Astrocyte of the cerebellum (primary cell): ENCODE data around the gene KREMEN1.

ENCODE experiments used
- DNase-seq: peaks from one replicate; pipeline ENCODE4 v3.0.0-alpha.2; 2011; ENCODE audit warnings: low read depth
- H3K4me3 ChIP-seq: 2 replicates; pipeline ENCODE4 v1.5.1; 2011; ENCODE audit warnings: mild to moderate bottlenecking, low read depth, low read length, moderate library complexity
- in situ Hi-C: cut with HindIII; loops from 2 replicates; pipeline ENCODE4 v1.10.0; 2017; ENCODE audit warnings: low sequenced_read_pairs
- TF ChIP-seq, protein P1 (sequence below): IDR thresholded peaks from 2 replicates; pipeline ENCODE4 v1.5.1; 2012; ENCODE audit warnings: low read length, low read depth, moderate library complexity, mild to moderate bottlenecking; ENCODE audit errors: missing control alignments

Gene KREMEN1

DNA sequence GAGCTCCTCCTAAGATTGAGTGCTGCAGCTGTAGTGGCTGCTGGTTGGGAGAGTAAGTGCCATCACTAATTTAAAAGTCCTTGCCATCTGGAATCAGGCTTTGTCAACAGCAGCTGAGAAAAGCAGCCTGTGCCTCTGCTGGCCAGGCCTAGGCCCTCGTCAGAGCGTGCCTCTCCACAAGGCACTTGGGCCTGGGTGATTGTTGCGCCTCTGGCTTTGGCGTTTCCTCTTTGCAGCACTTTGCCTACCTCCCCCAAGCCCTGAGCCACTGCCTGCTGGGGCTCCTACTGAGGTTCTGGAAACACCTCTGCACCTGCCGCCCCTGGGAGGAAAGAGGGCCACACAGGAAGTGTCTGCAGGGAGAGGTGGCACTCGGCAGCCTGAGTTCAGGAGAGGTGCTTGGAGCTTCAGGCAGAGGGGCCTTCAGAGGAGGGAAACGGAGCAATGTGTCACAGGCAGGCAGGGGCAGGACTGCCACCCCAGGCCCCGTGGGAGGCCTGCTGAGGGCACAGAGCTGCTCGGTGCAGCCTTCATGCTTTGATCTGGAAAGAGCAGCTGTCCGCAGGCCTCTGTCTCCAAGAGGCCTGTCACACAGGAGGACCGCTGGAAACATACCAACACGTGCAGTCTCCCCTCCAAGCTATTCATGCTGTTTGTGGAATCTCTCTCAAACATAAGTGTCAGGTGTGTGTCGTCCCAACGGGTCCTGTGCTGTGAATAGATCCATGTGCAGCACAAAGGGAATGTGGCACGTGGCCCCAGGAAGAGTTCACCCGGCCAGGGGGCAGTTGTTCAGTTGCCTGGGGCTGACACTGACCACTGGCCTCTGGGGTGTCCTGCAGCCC is 71.3 kb downstream of the KREMEN1 start:
- TF ChIP-seq, protein P1, sequence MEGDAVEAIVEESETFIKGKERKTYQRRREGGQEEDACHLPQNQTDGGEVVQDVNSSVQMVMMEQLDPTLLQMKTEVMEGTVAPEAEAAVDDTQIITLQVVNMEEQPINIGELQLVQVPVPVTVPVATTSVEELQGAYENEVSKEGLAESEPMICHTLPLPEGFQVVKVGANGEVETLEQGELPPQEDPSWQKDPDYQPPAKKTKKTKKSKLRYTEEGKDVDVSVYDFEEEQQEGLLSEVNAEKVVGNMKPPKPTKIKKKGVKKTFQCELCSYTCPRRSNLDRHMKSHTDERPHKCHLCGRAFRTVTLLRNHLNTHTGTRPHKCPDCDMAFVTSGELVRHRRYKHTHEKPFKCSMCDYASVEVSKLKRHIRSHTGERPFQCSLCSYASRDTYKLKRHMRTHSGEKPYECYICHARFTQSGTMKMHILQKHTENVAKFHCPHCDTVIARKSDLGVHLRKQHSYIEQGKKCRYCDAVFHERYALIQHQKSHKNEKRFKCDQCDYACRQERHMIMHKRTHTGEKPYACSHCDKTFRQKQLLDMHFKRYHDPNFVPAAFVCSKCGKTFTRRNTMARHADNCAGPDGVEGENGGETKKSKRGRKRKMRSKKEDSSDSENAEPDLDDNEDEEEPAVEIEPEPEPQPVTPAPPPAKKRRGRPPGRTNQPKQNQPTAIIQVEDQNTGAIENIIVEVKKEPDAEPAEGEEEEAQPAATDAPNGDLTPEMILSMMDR, result no peak
- in situ Hi-C loops, result loop anchor here (5.0 kb wide), 1 partner anchor 88 kb away; no protein-coding TSS in a partner anchor
- DNase-seq, result no peak
- no peak overlapping the region for H3K4me3 ChIP-seq

GRCh38 chr22:29144786-29145160 is 71.9 kb downstream of the KREMEN1 start:
- TF ChIP-seq, protein P1, result no peak

DNA sequence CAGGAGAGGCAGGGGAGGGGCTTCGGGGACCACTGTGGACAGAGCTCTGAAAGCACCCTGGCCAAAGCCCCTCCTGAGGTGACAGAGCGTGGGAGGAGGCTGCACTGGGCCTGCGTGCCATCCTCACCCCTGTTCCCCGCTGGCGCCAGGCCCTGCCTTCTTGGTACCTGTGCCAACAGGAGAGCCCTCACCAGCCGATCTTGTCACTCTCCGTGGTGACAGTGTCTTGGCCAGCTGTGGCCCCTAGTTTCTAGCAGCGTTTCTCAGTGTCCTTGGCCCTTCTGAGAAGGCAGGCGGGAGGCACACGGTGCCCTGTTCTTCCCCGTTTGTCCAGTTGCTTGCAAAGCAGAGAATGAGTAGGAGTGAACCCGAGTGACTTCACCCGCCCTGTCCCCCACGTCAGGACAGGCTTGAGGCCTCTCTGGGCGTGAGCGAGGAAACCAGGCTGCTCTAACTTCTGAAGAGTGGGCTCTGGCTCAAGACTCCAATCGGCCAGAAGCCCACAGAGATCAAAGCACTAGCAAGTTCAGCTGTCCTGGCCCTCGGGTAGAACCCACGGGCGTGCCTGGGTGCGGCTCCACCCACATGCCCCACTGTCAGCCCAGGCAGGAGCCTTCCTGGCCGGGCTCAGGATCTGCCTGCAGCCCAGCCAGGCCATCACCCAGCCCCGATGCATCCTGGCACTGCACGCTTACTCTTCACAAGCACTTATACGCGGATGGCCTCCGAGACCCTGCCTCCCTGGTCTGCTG is 72.7 kb downstream of the KREMEN1 start:
- DNase-seq, result no peak
- H3K4me3 ChIP-seq, result no peak overlapping the region
- TF ChIP-seq, protein P1, result no peak
- in situ Hi-C loops, result no loop called here

More at GRCh38 chr22:29144786-29145160, 71.9 kb downstream of the KREMEN1 start:
- DNase-seq, result no peak
- H3K4me3 ChIP-seq, result no peak overlapping the region
- in situ Hi-C loops, result loop anchor here (5.0 kb wide), 1 partner anchor 88 kb away; no protein-coding TSS in a partner anchor

GRCh38 chr22:29146091-29146560 is 73.3 kb downstream of the KREMEN1 start:
- DNase-seq, result no peak
- in situ Hi-C loops, result no loop called here
- no peak overlapping the region for H3K4me3 ChIP-seq
- TF ChIP-seq, protein P1, result no peak

DNA sequence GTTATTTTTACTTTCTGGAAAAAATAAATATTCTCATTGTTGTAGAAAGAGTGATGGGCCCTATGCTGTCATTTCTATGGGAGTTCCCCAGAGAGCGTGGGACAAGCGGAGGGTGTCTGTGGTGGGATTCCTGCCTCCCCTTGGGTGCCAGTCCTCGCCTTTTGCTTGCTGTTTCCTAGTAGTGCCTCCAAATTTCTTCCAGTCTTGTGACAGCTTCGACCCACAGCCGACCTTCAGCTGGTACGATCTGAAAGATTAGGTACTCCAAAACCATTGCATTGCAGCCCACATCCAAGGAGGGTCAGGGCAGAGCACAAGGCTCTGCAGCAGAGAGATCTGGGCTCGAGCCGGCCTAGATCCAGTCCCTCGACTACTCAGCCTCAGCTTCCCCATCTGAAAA is 73.9 kb downstream of the KREMEN1 start:
- no peak for DNase-seq
- TF ChIP-seq, protein P1, result no peak
- H3K4me3 ChIP-seq, result no peak overlapping the region
- in situ Hi-C loops, result no loop called here

DNA sequence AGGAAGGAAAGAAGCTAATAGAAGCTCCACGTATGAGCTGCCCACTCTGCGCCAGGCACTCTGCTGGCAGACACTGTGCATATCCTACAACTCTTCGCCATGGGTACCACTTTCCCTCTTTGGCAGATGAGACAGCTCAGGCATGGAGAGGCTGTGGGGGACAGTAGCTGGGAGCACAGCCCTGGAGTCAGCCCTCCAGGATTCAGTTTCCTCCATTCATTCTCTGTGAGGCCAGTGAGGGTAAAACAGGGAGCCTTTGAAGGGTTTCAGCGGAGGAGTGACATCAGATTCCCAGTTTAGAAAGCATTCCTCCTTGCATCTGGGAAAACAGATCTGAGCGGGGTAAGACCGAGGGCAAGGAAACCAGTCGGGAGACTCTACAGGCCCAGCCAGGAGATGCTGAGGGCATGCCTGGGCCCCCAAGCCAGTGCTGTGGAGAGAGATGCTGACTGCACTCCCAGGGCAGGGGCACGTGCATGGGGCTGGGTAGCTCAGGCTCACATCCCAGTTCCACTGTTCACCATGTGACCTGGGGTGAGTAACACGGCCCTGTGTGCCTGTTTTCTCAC is 74.6 kb downstream of the KREMEN1 start:
- TF ChIP-seq, protein P1, result no peak
- no peak overlapping the region for H3K4me3 ChIP-seq
- no peak for DNase-seq
- in situ Hi-C loops, result no loop called here
